Erythroblast (primary cell): ENCODE data around the gene CHAT.

Experiments used
- DNase-seq, 2 experiments: peaks; one replicate each; lab custom pipeline; 2025; lab: John Stamatoyannopoulos, UW
- GATA1 ChIP-seq: IDR thresholded peaks from 2 replicates; pipeline ENCODE4 v1.6.1; 2011; ENCODE audit warnings: low read depth, mild to moderate bottlenecking, control low read depth, low read length, moderate library complexity
- POLR2A ChIP-seq: IDR thresholded peaks from 2 replicates; pipeline ENCODE4 v1.6.1; 2011; ENCODE audit warnings: mild to moderate bottlenecking, low read length

The CHAT gene

DNA sequence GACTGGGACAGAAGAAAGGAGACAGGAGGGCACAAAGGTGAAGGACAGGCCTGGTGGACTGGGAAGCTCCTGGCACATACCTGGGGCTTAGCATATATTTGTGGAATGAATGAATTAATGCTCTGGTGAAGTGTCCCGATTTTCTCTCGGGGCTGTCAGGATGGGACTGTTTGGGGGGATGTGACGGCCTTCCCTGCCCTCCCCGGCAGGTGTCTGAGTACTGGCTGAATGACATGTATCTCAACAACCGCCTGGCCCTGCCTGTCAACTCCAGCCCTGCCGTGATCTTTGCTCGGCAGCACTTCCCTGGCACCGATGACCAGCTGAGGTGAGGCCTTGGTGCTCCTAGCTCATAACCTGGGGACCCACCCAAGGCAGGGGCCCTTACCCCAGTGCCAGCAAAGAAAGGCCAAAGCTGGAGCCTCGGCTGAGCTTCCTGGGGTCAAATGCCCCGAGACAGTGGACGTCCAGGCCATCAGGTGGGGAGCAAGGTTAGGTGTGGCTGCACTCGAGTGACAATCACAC lies 6.5 kb downstream of the CHAT start:
- TF ChIP-seq POLR2A (no peak), GATA1 (no peak)
- DNase-seq: no peak

DNA sequence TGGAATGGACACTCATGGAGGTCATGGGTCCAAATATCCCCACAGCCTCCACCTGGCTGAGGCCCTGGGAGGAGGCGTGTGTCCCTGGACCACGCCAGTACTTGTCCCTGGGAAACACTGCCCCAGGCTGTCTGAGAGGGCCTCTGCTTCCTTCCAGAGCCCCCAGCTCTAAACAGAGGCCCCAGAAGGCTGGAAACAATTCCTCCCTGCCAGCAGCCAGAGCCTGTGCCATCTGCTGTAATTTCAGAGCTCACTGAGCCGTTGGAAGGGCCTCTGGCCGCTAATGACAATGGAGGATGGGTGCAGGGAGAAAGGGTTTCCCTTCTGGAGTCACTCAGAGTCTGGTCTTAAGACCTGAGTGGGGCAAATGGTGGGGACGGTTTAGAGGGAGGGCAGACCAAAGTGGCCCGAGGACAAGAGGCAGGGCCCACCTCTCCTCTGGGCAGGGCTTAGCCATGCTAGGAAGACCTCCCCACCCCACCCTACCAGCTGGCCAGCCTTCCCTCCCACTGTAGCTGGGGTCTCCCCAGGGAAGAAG lies 7.1 kb downstream of the CHAT start:
- TF ChIP-seq POLR2A (no peak), GATA1 (no peak)
- no peak for DNase-seq

DNA sequence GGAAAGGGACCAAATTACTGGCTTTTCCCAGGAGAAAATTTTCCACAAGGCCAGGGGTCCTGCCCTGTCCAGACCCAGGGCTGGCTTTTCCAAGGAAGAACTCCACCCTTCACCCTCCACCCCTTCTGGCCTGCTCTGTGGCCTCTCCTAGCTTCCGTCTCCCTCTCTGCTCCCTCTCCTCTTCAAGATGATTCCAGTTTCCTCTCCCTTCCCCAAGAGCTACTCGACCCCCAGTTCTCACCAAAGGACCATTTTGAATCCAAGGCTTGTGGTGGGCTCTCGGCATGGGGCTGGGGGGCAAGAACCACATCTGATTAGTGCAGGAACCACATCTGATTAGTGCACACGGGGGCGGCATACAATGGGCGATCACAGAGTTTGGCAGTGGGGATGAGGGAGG lies 7.7 kb downstream of the CHAT start:
- DNase-seq: no peak
- TF ChIP-seq POLR2A (no peak), GATA1 (no peak)

DNA sequence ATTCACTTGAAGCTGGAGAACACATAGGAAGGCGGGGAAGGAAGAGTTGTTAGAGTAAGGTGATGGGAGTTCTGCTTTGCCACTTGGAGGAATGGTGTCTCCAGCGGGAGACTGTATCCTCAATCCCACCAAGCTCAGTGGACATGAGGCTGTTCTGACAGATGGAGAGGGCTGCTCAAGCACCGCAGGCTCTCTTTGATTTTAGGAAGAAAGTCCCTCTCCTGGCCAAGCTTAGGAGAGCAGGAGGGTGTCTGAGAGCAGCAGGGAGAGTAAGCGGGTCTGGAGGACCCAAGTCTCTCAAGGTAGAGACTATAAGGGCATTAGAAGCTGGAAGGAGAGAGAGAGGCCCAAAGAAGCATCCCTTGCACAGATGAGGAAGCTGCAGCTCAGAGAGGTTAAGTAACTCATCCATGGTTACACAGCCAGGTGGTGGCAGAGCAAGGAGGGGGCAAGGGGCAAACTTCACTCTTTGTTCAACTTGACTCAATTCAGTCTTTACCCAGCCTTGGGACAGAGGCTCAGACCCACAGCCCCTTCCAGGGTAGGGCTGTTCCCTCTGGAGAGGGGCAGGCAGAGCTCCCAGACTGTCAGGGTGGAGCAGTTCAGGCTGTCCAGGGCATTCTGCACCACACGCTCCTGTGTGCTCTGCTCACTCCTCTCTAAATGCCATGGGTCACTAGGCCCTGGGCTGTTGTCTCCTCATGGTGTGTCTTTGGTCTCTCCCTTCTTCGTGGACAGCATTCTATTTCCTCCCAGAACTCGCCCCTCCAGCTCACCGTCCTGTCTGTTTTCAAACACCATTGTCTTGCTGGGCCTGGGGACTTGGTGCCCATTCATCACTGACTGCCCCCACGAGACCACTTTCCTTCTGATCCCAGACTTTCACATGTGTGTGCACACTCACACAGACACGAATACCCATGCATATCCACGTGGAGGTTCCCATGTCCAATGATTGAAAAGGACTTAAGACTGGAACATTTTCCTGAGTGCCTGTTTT lies 8.9 kb downstream of the CHAT start:
- DNase-seq: no peak
- TF ChIP-seq GATA1: no peak
- TF ChIP-seq POLR2A: no peak

DNA sequence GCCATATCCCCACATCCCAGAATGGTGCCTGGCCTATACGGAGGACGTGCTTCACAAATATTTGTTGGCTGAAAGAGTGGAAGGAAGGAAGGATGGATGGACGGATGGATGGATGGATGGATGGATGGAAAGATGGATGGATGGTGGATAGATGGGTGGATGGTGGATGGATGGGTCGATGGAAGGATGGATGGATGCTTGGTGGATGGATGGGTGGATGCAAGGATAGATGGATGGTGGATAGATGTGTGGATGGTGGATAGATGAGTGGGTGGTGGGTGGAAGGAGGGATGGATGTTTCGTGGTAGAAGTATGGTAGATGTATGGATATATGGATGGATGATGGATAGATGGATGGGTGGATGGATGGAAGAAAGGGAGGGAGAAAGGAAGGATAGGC lies 10.8 kb downstream of the CHAT start:
- DNase-seq: no peak
- TF ChIP-seq POLR2A (no peak), GATA1 (no peak)

DNA sequence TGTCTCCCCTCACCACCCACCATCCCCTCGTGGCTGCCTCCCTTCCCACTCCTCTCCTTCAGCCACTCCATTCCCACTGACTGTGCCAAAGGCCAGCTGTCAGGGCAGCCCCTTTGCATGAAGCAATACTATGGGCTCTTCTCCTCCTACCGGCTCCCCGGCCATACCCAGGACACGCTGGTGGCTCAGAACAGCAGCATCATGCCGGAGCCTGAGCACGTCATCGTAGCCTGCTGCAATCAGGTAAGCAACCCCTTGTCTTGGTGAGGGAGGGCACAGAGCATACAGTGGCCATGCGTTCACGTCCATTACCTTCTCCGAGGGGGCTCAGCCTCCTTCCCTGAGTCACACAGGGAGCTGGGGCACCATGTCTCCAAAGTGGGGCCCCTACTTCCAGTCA lies 11.6 kb downstream of the CHAT start:
- TF ChIP-seq POLR2A: no peak
- TF ChIP-seq GATA1: no peak
- no peak for DNase-seq

DNA sequence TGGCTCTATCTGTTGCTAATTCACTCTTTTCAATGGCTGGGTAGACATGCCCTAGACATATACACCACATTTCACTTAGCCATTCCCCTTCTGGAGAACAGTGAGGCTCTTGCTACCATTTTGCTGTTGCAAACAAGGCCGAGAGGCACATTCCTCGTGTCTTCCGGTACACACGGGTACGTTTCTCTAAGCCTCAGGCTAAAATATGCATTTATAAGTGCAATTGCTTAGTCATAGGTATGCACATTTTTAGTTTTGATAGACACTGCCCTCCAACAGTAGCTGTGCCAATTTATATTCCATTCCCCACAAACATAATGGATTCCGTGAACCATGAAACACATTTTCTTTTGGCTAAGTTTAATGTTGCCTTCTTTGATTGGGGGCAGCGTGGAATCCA lies 13.2 kb downstream of the CHAT start:
- DNase-seq: no peak
- no peak for TF ChIP-seq POLR2A
- TF ChIP-seq GATA1: no peak

DNA sequence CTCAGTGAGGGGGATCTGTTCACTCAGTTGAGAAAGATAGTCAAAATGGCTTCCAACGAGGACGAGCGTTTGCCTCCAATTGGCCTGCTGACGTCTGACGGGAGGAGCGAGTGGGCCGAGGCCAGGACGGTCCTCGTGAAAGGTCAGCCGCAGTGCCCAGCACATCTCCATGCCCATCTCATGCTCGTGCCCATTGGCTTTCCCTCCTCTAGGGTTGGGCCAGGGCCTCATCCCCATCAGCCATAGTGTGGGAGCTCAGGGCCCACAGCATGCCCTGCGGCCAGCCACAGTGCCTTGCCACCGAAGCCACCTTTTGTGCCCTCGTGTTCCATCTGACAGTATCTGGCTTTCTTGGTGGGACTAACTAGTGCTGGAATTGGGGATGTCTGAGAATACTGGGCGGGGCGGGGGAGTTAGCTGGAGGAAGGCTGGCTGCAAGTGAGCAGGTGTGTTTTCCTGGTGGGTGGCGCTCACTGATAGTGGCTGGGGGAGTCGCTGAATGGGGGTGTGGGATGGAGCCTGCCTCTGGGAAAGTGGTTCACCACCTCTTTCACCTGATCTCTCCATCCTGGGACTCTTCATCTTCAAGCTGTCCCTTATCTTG lies 13.9 kb downstream of the CHAT start:
- no peak for TF ChIP-seq POLR2A
- TF ChIP-seq GATA1: no peak
- DNase-seq: no peak

DNA sequence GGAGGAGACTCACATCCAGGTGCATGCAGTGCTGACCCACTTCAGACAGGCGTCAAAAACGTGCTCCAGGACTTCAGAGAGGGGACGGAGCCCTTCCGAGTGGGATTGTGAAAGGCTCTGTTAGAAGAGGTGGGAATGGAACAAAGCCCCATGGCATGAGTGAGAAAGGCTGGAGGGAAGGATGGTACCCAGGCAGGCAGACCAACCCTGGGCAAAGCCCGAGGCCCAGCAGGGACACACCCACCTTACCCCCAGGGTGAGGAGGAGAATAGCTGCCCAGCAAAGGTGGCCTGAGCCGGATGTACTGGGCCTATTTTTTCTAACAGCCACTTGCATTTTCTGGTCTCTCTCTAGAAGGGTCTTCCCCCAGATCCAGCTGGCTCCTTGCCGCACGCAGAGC lies 14.8 kb downstream of the CHAT start:
- no peak for DNase-seq

DNA sequence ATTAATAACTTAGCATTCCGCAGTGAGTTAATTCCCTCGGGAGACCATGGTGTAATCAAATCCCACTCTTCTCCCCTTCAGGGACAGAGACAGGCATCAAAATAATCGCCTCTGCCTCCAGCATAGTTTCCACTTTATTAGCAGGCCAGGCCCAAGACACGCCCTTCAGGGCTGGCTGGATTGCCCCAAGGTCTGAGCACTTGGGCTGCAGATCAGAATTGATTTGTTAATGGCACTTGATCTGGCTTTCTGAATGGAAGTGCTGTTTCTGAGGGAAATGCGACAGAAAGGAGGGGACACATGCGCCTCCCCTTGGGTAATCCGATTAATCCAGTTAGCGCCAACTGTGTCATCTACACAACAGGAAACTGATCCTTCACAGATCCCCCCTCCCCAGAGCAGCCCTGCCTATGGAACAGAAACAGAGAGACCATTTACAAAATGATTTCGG lies 15.6 kb downstream of the CHAT start:
- TF ChIP-seq GATA1: no peak
- no peak for TF ChIP-seq POLR2A
- DNase-seq: no peak

More for the DNA sequence above, 14.8 kb downstream of the CHAT start:
- no peak for TF ChIP-seq GATA1
- TF ChIP-seq POLR2A: no peak

DNA sequence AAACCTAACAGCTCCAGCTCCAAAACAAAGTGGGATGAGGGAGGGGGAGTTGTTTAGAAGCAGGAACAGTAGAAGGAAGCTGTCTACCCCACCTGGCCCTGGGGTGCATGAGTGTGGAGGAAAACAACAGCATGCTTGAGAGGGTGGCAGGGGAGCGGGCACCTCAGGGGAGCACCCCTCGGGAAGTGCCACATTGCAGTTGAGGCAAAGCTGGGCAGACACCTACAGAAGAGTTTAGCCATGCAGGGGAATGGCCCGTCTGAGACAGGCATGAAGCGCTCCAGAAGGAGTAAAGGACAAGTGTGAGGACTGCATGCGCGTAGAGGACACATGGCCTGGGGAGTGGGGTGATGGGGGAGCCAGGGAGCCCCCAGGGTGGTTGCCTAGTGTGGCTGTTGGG lies 18.1 kb downstream of the CHAT start:
- no peak for DNase-seq
- no peak for TF ChIP-seq POLR2A
- no peak for TF ChIP-seq GATA1

DNA sequence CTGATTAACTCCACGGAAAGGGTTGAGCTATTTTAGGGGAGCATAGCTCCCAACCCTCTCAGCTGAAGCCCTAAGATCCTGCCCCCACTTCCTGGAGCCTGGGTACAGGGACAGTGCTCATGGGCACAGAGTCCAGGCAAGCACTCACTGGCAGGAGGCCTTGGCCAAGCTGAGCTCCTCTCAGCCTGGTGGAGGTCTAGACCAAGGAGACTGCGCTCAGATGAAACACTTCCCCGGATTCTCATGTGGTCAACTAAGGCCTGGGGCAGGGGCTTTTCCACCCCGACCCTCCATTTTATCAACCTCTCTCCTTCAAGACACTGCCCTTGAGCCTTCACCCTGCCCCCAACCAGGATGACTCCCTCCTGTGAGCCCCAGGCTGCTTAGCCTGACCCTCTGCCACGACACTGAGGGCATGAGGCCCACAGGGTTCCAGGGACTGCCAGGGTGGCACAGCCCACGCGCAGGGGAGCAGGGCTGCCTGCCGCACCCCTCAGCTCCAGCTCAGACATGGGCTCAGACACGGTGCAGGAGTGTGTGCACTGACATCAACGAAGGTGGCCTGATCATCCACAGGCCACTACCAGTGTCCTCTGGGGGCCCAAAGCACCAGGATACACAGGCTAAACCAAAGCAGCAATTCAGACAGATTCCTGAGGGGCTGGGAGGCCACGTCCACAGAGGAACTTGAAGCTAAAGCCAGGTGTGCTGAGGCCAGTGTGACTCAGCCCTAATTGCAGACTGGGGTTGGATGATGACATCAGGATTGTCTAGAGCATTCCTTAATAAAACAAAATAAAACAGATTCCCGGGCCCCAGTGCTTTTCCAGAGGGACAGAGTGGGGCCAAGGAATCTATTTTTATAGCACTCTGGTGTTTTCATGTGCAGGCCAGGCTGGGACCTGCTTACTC lies 18.8 kb downstream of the CHAT start:
- TF ChIP-seq POLR2A (no peak), GATA1 (no peak)
- no peak for DNase-seq
